ENCODE results near the gene TMEM54.

Gene TMEM54

GRCh38 chr1:32894681-32895080 is 6.5 kb downstream of the TMEM54 start:
- no peak for TF ChIP-seq CTCF (conservative IDR thresholded peaks at IDR 0.05; ENCODE audit: low read depth, low read length)
- DNase-seq (ENCODE audit: low read depth), result no peak

DNA sequence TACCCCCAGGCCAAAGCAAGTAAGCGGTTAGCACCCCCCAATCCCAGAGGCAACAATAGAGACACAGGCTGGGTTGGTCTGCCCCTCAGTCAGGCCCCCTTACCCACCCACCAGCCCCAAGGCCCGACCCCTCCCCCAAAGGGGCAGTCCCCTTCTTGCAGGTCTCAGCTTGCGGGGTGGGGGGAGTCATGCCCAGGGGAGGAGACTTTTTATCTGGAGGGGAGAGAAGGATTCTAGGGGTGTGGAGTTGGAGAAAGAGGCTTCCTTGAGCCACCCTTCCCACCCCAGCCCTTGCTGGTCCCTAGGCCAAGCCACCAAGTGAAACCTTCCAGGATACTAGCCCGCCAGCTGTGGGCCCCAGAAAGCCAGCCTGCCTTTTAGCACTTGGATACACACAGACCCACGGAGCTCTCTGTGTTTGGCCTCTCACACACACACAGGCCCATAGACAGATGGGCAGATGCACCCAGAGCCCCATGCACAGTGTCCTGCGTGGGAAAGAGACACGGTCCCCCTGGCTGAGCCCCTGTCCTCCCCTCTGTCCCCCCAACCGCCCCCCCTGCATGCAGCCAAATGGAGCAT is 7.1 kb downstream of the TMEM54 start:
- no peak for DNase-seq (ENCODE audit: low read depth)
- no peak overlapping the region for H3K4me3 ChIP-seq (ENCODE audit: low read depth, low read length)
- no peak for TF ChIP-seq CTCF (conservative IDR thresholded peaks at IDR 0.05; ENCODE audit: low read depth, low read length)

More at GRCh38 chr1:32894681-32895080, 6.5 kb downstream of the TMEM54 start:
- no peak overlapping the region for H3K4me3 ChIP-seq (ENCODE audit: low read depth, low read length)

- H3K4me3 ChIP-seq (ENCODE audit: low read depth, low read length), result peak overlapping the region; percentile 49
- peak; percentile 38 for TF ChIP-seq CTCF (conservative IDR thresholded peaks at IDR 0.05; ENCODE audit: low read depth, low read length)
- peak; percentile 18 for DNase-seq (ENCODE audit: low read depth)
These were observed 7.8 kb downstream of the TMEM54 start for GRCh38 chr1:32893198-32894018.

DNA sequence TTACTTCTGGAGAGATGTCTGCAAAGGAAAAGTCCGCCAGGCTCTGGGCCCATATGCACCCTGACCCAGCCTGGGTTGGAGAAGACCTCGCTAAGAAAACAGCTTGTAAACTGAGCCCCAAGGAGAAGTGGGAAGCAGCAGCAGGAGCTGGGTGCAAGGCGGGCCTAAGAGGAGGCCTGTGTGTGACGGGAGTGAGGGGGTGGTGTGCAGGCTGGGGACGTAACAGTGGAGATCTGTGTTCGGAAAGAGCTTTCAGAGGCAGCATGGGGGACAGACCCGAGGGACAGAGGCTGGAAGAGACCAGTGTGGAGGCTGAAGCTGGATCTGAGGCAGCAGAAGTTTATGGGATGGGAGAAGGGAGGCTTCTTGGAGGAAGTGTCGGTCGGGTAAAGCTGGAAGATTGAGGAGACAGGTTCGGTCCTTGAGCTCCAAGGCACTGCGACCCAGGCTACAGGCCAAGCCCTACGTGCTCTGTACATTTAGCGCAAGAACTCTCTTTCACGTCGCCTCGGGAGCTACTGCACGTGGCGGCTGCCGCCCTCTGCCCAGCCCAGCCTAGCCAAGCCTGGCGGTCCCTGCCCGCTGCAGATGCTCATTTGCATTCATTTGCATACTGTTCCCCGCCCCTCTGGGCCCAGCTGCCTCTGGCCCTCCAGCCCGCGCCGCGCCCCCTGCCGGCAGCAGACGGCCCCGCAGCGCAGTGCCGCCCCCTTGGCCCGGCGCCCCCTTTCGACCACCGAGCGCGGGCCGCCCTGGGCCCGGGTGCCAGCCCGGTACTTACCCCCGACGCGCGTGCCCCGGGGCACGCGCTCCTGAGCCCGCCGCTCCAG is 8.6 kb downstream of the TMEM54 start:
- peak; percentile 21 for DNase-seq (ENCODE audit: low read depth)
- peak; percentile 29 for TF ChIP-seq CTCF (conservative IDR thresholded peaks at IDR 0.05; ENCODE audit: low read depth, low read length)
- peak overlapping the region; percentile 49 for H3K4me3 ChIP-seq (ENCODE audit: low read depth, low read length)

GRCh38 chr1:32891630-32892029 is 9.6 kb downstream of the TMEM54 start:
- no peak for DNase-seq (ENCODE audit: low read depth)
- no peak overlapping the region for H3K4me3 ChIP-seq (ENCODE audit: low read depth, low read length)
- TF ChIP-seq CTCF (conservative IDR thresholded peaks at IDR 0.05; ENCODE audit: low read depth, low read length), result no peak

DNA sequence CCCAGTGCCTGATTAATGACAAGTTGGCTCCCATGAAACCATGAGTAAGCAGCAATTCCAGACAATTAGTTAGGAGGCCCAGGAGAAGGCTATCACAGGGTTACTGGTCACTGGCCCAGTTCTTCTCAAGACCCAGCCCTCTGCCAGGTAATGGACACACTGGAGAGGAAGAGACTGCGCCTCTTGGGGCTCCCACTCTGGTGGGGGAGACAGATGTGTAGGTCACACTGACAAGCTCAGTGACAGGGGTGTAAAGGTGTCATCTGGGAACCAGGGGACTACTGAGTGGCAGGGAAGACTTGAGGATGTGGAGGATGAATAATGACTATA is 10.0 kb downstream of the TMEM54 start:
- DNase-seq (ENCODE audit: low read depth), result no peak
- no peak for TF ChIP-seq CTCF (conservative IDR thresholded peaks at IDR 0.05; ENCODE audit: low read depth, low read length)
- H3K4me3 ChIP-seq (ENCODE audit: low read depth, low read length), result no peak overlapping the region

Data from choroid plexus epithelial cell (primary cell).